CD4-positive, alpha-beta T cell treated with Interleukin-12 subunit alpha and Interleukin-12 subunit beta, for 1 hour (primary cell): ENCODE measurements around the gene MZB1.

Source experiments
- DNase-seq: peaks from one replicate; pipeline ENCODE4 v3.0.0-alpha.2; 2020

MZB1 gene, protein sequence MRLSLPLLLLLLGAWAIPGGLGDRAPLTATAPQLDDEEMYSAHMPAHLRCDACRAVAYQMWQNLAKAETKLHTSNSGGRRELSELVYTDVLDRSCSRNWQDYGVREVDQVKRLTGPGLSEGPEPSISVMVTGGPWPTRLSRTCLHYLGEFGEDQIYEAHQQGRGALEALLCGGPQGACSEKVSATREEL

DNA sequence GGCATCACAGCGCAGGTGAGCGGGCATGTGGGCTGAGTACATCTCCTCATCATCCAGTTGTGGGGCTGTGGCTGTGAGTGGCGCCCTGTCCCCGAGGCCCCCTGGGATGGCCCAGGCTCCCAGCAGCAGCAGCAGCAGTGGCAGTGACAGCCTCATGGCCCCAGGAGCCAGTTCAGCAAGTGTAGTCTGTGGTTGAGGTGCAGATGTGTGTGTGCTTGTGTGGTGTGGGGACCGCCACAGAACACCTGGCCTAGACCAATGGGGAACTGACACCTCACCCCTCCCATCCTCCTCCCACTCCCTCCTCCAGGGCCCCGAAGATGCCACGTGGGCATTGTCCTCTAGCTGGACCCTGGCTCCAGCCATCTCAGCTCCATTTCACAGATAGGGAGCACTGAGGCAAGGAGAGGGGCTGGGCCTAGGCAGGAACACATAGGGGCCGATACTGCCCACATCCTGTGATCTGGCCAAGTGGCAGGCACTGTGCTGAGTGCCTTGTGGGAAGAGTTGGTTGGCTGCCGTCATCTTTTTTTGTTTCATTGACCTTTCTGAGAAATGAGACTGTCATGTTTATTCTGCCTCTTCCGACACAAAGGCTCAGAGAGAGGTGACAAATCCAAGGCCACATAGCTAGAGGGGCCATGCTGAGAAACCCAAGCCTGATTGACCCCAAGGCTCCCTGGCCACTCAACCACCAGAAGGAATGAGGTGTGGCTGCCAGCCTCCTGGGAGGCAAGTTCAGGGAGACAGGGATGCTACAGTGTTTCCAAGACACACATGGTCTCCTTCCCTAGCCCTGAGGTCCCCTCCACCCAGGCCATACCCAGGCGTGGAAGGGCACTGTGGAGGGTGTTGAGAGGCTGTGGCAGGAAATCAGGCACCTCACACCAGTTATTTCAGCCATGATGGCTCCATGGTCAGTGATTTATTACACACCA, at the start of gene MZB1:
TSS of gene MZB1 (minus strand) at position 213 of the 938 bp plus-strand sequence. CDS start at position 156, 57 bp downstream.
- peak; percentile 80 for DNase-seq

- peak; percentile 90 for DNase-seq
Observed at GRCh38 chr5:139439013-139439903, 49.5 kb upstream of the MZB1 start, which contains the start of gene DNAJC18. DNAJC18 (minus strand) TSS chr5:139439525; CDS start chr5:139439445, 80 bp downstream.

DNA sequence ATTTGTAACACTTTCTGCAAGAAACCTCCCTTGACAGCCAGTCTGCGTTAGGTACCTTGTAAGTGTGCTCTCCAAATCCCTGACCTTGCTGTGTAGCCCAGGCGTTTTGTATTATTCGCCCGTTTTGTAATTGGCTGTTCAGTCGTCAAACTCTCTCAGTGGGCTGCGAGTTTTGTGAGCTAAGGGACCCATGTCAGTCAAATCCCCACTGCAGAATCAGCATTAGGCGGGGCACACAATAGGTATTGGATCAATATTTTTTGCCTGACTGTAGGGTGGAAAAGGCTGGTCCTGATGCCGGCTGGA, 48.9 kb upstream of the MZB1 start:
- DNase-seq = no peak

DNA sequence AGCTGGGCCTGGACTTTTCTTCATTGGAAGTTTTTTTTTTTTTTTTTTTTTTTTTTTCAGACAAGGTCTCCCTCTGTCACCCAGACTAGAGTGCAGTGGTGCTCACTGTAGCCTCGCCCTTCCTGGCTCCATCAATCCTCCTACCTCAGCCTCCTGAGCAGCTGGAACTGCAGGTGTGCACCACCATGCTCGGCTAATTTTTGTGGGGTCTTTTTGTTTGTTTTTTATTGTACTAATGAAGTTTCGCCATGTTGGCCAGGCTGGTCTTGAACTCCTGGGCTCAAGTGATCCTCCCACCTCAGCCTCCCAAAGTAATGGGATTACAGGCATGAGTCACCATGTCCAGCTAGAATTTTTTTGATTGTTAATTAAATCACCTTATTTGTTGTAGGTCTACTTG, 46.0 kb upstream of the MZB1 start:
- DNase-seq = no peak

GRCh38 chr5:139431706-139432105, 42.0 kb upstream of the MZB1 start:
- DNase-seq = no peak

DNA sequence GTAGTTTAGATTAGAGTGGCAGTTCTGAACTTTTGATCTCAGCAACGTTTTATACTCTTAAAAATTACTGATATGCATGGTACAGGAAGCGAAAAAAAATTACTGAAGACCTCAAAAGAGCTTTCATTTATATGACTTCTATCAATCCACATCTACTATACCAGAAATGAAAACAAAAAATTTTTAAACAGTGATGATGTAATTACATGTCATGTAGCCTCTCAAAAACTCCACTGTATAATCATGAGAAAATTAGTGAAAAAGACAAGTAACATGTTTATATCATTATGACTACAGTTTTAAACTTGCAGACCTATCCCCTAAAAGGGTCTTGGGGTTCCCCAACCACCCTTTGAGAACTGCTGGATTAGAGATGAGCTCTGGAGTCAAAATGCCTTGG, 40.3 kb upstream of the MZB1 start:
- no peak for DNase-seq

- no peak for DNase-seq
Observed at GRCh38 chr5:139426203-139426885, 36.6 kb upstream of the MZB1 start.

- no peak for DNase-seq
Observed at GRCh38 chr5:139425497-139425896, 35.8 kb upstream of the MZB1 start.

GRCh38 chr5:139422307-139422893, 32.7 kb upstream of the MZB1 start:
- peak; percentile 86 for DNase-seq

DNA sequence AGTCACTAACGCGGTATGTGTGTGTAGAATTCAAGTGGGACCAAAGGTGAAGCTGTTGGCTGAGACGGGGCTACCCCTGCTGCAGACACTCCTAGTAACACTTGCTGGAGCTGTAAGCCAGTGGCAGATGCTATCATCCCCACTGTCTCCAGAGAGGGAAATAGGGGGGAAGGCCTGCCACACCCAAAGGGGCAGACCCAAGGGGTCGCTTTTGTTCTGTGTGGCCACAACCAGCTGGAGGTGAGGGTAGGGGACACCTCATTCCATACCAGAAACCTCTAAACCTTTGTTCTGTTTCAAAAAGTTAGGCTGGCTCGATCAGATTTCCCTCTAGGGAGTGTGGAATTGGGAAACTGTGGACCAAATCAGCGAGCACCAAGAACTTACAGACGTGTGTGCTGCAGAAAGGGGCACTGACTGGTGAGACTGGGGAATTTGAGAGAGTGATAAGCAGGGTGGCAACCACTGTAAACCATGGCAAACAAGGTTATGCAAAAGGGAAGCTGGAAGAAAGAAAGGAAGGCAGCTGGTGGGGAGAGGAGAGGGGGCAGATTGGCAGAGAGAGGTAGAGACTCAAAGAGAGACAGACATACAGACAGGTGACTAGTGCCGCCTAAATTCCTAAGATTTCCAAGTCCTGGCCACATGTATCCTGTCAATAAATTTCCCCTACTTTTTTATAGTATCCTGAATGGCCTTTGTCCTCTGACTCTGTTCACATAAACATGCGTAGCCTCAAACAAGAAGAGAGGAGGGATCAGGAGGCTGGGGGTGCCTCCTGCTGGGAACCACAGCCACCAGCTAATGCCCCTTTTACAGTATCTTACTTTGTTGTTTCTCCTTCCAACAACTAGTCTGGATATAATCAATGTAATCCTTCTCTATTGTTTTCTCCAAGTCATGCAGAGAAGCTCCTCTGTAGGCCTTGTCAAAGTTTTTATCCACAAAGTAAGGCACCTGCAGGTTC, 29.8 kb upstream of the MZB1 start:
- no peak for DNase-seq

DNA sequence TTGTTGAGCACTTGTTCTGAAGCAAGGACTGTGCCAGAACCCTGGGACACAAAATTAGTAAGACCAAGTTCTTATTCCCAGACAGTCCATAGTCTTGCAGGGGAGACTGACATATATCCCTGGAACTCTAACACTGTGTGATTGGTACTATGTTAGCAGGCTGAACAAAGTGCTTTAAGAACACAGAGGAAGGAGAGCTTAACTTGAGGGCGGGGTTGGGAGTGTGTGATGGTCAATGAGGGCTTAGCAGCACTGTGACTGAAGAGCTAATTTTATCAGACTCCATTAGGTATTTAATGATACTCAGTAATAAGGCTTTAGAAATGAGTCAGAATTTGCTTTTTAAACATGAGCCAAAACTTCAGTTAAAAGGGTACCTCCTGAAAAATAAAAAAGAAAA, 29.1 kb upstream of the MZB1 start:
- DNase-seq = no peak

- no peak for DNase-seq
Observed at GRCh38 chr5:139417214-139417613, 27.5 kb upstream of the MZB1 start.

DNA sequence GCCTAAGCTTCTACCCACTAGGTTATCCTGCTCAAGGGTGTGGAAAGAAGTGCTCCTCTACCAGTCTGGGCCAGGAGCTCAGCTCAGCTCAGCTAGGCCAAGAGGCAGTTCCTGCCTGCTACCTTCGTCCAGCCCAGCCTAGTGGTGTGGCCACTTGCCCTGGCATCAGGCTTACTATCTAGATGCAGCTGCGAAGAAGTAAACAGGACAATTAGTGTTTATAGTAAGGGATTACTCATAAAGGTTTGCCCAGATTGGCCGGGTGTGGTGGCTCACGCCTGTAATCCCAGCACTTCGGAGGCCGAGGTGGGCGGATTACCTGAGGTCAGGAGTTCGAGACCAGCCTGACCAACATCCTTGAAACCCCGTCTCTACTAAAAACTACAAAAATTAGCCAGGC, 26.9 kb upstream of the MZB1 start:
- DNase-seq = no peak

GRCh38 chr5:139415869-139416268, 26.2 kb upstream of the MZB1 start:
- no peak for DNase-seq

GRCh38 chr5:139415221-139415861, 25.6 kb upstream of the MZB1 start:
- DNase-seq = no peak

DNA sequence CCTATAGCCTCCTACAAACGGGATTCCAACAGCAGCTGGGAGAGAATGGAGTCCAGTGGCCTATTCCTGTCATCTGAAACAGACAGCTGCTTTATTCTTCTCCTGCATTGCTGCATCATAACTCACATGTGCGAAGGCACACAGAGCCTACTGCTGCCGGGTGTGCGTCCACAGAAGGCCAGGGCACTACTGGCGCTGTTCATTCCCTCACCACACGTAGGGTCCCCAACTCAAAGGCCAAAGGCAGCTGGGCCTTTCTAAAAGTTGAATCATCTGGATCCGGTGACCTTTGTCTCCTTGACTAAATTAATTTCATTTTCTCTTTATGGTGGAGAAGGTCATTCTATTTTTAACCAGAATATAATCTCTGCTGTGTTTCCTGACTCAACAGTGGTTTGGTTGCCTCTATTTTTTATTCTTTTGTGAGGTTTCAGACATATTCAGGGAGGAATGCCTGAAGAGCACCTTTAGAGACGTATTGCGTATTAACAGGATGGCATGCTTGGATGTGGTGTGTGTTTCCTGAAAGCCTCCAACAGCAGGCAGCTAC, 24.9 kb upstream of the MZB1 start:
- no peak for DNase-seq

DNA sequence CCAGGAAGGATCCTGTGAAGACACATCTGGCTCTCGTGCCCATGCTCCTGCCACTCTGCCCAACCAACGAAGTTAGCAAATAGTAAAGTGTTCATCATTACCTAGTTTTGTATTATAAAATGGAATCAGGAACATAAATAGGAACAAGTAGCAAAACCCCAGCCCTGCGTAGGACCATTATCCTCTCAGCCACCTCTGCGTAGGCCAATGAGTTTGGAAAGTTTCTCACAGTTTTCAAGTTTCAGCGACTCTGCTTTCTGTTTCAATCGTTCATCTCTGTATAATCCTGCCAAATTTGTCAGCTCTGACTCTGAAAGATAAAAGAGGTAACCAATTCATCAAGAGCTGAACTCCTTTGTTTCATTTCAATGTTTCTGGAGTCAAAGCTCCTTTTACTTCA, 24.2 kb upstream of the MZB1 start:
- no peak for DNase-seq

DNA sequence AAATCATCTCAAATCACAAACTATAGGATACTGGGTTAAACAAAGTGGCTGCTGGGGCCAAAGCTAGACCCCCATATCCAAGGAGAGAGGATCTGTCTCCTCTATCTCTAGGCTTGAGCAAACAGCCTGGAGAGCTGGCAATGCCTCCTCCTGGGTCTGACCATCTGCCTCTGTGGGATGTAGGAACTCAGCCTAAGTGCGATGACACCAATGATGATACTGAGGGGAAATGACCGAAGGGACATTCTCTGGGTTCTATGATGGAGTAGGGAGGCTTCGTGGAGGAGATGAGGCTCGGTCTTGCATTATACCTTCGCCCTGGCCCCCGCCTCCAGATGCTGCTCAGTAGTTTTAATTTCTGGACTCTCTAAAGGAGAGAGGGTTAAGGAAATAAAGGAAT, 23.4 kb upstream of the MZB1 start:
- no peak for DNase-seq

DNA sequence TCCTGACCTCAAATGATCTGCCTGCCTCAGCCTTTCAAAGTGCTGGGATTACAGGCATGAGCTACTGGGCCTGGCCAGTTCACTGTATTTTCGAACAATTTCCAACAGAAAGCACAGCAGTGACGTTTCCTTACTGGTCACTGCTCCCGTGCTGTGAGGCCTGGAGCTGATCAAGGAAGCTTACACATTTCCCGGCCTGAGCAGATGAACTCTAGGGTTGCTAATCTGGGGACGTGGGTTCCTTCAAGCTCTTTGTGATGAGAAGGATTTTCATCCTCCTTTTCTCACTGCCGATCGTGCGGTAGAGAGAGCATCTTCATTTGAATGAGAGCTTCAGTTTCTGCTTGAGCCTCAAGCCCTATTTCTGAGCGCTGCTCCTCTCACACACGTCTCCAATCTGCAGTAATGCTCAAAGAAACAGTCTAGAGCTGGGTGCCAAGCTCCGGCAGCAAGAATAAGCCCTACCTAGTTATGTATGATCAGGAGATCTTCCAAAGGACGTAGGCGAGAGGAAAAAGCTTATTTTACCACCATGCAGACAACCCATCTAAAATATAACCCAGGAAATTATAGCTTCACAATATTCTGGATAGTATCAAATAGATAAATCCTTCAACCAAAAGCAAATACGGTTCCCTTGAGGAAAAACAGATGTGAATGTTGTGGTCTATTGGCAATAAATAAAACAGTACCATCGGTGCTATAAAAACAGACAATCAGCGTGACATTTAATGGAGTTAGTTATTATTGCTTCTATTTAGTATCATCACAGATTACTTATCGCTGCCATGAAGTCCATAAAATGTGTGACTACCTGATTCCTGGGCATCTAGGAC, 21.5 kb upstream of the MZB1 start:
- DNase-seq = no peak
